ENCODE data around the gene XIRP2.
"Not testable (repeated sequence)": the region's sequence is repeated elsewhere in the genome, so short reads cannot be mapped to it uniquely, and the experiment has no call there.

XIRP2 gene

GRCh38 chr2:167264380-167264779, 376.1 kb downstream of the XIRP2 start:
- Histone ChIP-seq H2AFZ (no peak overlapping the region), H3K4me3 (ENCODE audit: low read depth, low read length) (no peak overlapping the region), H3K27me3 (ENCODE audit: control insufficient read depth, insufficient read depth, low read length) (no peaks in the 10 kb centered on the region), H3K27ac (no peak overlapping the region), H3K4me1 (no peaks in the 10 kb centered on the region), H3K9ac (no peak overlapping the region), H3K4me2 (ENCODE audit: low read length) (no peak overlapping the region), H3K9me3 (ENCODE audit: control insufficient read depth, low read length) (no peaks in the 10 kb centered on the region), H3K36me3 (ENCODE audit: control insufficient read depth, insufficient read depth, low read length) (no peaks in the 10 kb centered on the region), H3K79me2 (no peaks in the 10 kb centered on the region)
- no peak for TF ChIP-seq CTCF (IDR thresholded peaks at IDR 0.05)

- H3K4me3 ChIP-seq (ENCODE audit: low read depth, low read length), result no peak overlapping the region
- no peak overlapping the region for H2AFZ ChIP-seq
- no peaks in the 10 kb centered on the region for H3K79me2 ChIP-seq
- no peak overlapping the region for H3K9ac ChIP-seq
- no peaks in the 10 kb centered on the region for H3K9me3 ChIP-seq (ENCODE audit: control insufficient read depth, low read length)
- H3K36me3 ChIP-seq (ENCODE audit: control insufficient read depth, insufficient read depth, low read length), result no peaks in the 10 kb centered on the region
- H3K27me3 ChIP-seq (ENCODE audit: control insufficient read depth, insufficient read depth, low read length), result no peaks in the 10 kb centered on the region
- no peaks in the 10 kb centered on the region for H3K4me1 ChIP-seq
- no peak overlapping the region for H3K4me2 ChIP-seq (ENCODE audit: low read length)
- H3K27ac ChIP-seq, result no peak overlapping the region
- TF ChIP-seq CTCF (IDR thresholded peaks at IDR 0.05), result no peak
Measured at GRCh38 chr2:167265004-167265403, 376.7 kb downstream of the XIRP2 start.

- Histone ChIP-seq H3K9me3 (ENCODE audit: control insufficient read depth, low read length) (no peaks in the 10 kb centered on the region), H3K9ac (no peak overlapping the region), H2AFZ (no peak overlapping the region), H3K36me3 (ENCODE audit: control insufficient read depth, insufficient read depth, low read length) (no peaks in the 10 kb centered on the region), H3K27me3 (ENCODE audit: control insufficient read depth, insufficient read depth, low read length) (no peaks in the 10 kb centered on the region), H3K27ac (no peak overlapping the region), H3K4me2 (ENCODE audit: low read length) (no peak overlapping the region), H3K79me2 (no peaks in the 10 kb centered on the region), H3K4me1 (no peaks in the 10 kb centered on the region), H3K4me3 (ENCODE audit: low read depth, low read length) (no peak overlapping the region)
- TF ChIP-seq CTCF (IDR thresholded peaks at IDR 0.05), result no peak
Measured at GRCh38 chr2:167265722-167266121, 377.4 kb downstream of the XIRP2 start.

- H3K27ac ChIP-seq, H3K79me2 ChIP-seq: not testable (repeated sequence)
Measured at GRCh38 chr2:167268245-167268644, 380.0 kb downstream of the XIRP2 start.

GRCh38 chr2:167271932-167272331, 383.7 kb downstream of the XIRP2 start:
- Histone ChIP-seq H3K4me2 (ENCODE audit: low read length) (no peak overlapping the region), H3K79me2 (no peaks in the 10 kb centered on the region)

More at GRCh38 chr2:167268245-167268644, 380.0 kb downstream of the XIRP2 start:
- not testable (repeated sequence) for H3K9me3 ChIP-seq (ENCODE audit: control insufficient read depth, low read length); H3K4me2 ChIP-seq (ENCODE audit: low read length); H2AFZ ChIP-seq; H3K4me3 ChIP-seq (ENCODE audit: low read depth, low read length); H3K4me1 ChIP-seq; H3K36me3 ChIP-seq (ENCODE audit: control insufficient read depth, insufficient read depth, low read length); H3K9ac ChIP-seq; H3K27me3 ChIP-seq (ENCODE audit: control insufficient read depth, insufficient read depth, low read length)

More at GRCh38 chr2:167271932-167272331, 383.7 kb downstream of the XIRP2 start:
- H3K9ac ChIP-seq, result no peak overlapping the region
- no peak overlapping the region for H2AFZ ChIP-seq
- no peak overlapping the region for H3K27ac ChIP-seq
- no peak overlapping the region for H3K4me3 ChIP-seq (ENCODE audit: low read depth, low read length)
- no peaks in the 10 kb centered on the region for H3K27me3 ChIP-seq (ENCODE audit: control insufficient read depth, insufficient read depth, low read length)
- H3K36me3 ChIP-seq (ENCODE audit: control insufficient read depth, insufficient read depth, low read length), result no peaks in the 10 kb centered on the region
- no peaks in the 10 kb centered on the region for H3K9me3 ChIP-seq (ENCODE audit: control insufficient read depth, low read length)
- no peaks in the 10 kb centered on the region for H3K4me1 ChIP-seq
- no peak for TF ChIP-seq CTCF (IDR thresholded peaks at IDR 0.05)
